ENCODE data around the gene PCCA. TPM values are rescaled to one million over a fixed set of nuclear protein-coding genes. Genes with fewer than 3 reads are reported as not detected.

The PCCA gene
- total and polyA plus RNA-seq, 2 of the 13 experiments (the other 11 are each of a cell fraction or from before 2014, with no cell fraction given): 15.0 to 32.2 TPM

DNA sequence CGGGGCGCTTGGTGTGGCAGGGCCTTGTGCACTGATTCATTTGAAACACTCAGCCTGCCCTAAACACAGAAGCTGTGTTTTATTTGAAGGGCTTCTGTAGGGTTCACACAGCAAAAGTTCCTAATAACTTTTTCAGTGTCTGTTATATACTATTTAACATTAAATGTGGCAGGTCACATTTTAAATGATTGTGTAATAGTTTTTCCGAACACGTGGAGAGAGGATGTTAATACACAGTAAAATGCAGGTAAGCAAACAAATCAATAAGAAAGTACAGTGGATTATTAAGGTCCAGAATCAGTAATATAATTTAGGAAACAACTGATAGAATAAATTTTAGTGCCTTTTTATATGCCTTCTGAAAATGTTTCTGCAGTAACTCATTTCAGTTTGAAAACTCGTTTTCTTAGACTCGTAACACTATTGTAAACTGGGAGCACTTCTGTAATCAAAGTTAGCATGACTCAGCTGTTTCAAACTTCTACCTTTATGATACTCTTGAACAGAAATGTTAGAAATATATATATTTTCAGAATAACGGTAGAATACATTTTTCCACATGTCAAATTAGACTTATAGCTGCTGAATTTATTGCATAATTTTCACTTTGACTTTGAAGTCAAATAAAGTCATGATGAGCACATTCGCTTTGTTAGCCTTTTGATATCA, 429.6 kb downstream of the PCCA start:
- Histone ChIP-seq H3K4me3 (replicated peaks in 1 of 3; ENCODE audit: insufficient read depth in 1 of 3, low read depth in 2 of 3, low read length in 3 of 3) (no peak overlapping the region), H3K36me3 (replicated peaks in 1 of 2; ENCODE audit: control insufficient read depth in 1 of 2, insufficient read depth in 2 of 2, low read length in 2 of 2) (peaks cover 0 to 4% of the 10 kb centered on the region in 2 experiments; a peak in 1 of 5 replicates), H3K4me1 (ENCODE audit: insufficient read depth, low read length) (peaks cover 34% of the 10 kb centered on the region), H3K27me3 (ENCODE audit: control insufficient read depth in 1 of 2, insufficient read depth in 2 of 2, low read length in 2 of 2) (no peaks in the 10 kb centered on the region), H3K4me2 (ENCODE audit: low read depth, low read length) (no peak overlapping the region), H3K27ac (ENCODE audit: extremely low read length, insufficient read depth, low read length) (peak overlapping the region; percentile 76), H3K79me2 (ENCODE audit: insufficient read depth, low read length) (no peaks in the 10 kb centered on the region), H4K20me1 (ENCODE audit: insufficient read depth, low read length) (no peaks in the 10 kb centered on the region), H2AFZ (ENCODE audit: low read length) (no peak overlapping the region), H3K9me3 (ENCODE audit: low read length) (no peaks in the 10 kb centered on the region), H3K9ac (ENCODE audit: insufficient read depth, low read depth, low read length) (no peak overlapping the region)
- ATAC-seq (no peak), DNase-seq (ENCODE audit: low spot score) (no peak), FAIRE-seq (no peak)
- intact Hi-C loops (cut with micrococcal nuclease; ENCODE audit: unreplicated experiment): loop anchor here (5.0 to 10.0 kb wide), 2 partner anchors 431 to 534 kb away; partner anchors contain the start of genes PCCA and ZIC2
- ChIA-PET CTCF (ENCODE audit: low intra/inter-chr PET ratio, low total read pairs) (no interaction called here), POLR2A (no interaction called here)
- no peak for TF ChIP-seq ZNF83 (CRISPR knock-in tag; IDR thresholded peaks at IDR 0.05; ENCODE audit: borderline replicate concordance)
- TF ChIP-seq NFE2L2 (IDR thresholded peaks at IDR 0.05; ENCODE audit: low read length): peak; percentile 89
- TF ChIP-seq MAFF (IDR thresholded peaks at IDR 0.05; ENCODE audit: low read depth, low read length): peak; percentile 25; the same call in 1 of the 2 replicates
- no peak for TF ChIP-seq SMARCC2 (IDR thresholded peaks at IDR 0.05)
- TF ChIP-seq GATAD2A (CRISPR knock-in tag; IDR thresholded peaks at IDR 0.05): 0 out of 2 replicates have a peak, but pooled peaks have one; percentile 44
- TF ChIP-seq CEBPB (IDR thresholded peaks at IDR 0.05; ENCODE audit: borderline replicate concordance, low read depth, low read length): peak; percentile 68; the same call in 1 of the 2 replicates
- TF ChIP-seq MAFK (conservative IDR thresholded peaks at IDR 0.05 in 1 of 2, IDR thresholded peaks at IDR 0.05 in 1 of 2; ENCODE audit: low read length in 2 of 2): peak; percentile 54 to 63; a peak in 3 of 4 replicates
- TF ChIP-seq, protein P1, sequence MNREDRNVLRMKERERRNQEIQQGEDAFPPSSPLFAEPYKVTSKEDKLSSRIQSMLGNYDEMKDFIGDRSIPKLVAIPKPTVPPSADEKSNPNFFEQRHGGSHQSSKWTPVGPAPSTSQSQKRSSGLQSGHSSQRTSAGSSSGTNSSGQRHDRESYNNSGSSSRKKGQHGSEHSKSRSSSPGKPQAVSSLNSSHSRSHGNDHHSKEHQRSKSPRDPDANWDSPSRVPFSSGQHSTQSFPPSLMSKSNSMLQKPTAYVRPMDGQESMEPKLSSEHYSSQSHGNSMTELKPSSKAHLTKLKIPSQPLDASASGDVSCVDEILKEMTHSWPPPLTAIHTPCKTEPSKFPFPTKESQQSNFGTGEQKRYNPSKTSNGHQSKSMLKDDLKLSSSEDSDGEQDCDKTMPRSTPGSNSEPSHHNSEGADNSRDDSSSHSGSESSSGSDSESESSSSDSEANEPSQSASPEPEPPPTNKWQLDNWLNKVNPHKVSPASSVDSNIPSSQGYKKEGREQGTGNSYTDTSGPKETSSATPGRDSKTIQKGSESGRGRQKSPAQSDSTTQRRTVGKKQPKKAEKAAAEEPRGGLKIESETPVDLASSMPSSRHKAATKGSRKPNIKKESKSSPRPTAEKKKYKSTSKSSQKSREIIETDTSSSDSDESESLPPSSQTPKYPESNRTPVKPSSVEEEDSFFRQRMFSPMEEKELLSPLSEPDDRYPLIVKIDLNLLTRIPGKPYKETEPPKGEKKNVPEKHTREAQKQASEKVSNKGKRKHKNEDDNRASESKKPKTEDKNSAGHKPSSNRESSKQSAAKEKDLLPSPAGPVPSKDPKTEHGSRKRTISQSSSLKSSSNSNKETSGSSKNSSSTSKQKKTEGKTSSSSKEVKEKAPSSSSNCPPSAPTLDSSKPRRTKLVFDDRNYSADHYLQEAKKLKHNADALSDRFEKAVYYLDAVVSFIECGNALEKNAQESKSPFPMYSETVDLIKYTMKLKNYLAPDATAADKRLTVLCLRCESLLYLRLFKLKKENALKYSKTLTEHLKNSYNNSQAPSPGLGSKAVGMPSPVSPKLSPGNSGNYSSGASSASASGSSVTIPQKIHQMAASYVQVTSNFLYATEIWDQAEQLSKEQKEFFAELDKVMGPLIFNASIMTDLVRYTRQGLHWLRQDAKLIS (CRISPR knock-in tag; IDR thresholded peaks at IDR 0.05): no peak
- TF ChIP-seq, protein P2, sequence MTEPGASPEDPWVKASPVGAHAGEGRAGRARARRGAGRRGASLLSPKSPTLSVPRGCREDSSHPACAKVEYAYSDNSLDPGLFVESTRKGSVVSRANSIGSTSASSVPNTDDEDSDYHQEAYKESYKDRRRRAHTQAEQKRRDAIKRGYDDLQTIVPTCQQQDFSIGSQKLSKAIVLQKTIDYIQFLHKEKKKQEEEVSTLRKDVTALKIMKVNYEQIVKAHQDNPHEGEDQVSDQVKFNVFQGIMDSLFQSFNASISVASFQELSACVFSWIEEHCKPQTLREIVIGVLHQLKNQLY (CRISPR knock-in tag; IDR thresholded peaks at IDR 0.05): 0 out of 2 replicates have a peak, but pooled peaks have one; percentile 49
- TF ChIP-seq ZNF883 (CRISPR knock-in tag; IDR thresholded peaks at IDR 0.05; ENCODE audit: not compliant biosample characterization): no peak
- in situ Hi-C loops (cut with HindIII; ENCODE audit: extremely low pct_ligation_motif_present, low pct_unique_long_range_greater_than_20kb): loop anchor here (10.0 kb wide), 1 partner anchor 604 kb away; no protein-coding TSS in a partner anchor
- BruUV-seq (replicated peaks): no TSS peak
- 88% methylated on average over 8 of the region's 8 CpGs for WGBS (ENCODE audit: low lambda C conversion rate)
